ENCODE results near the gene FAM111B. TPM values are rescaled to one million over a fixed set of nuclear protein-coding genes. Genes with fewer than 3 reads are reported as not detected.

The FAM111B gene
- total and polyA plus RNA-seq, 2 of the 4 experiments (the other 2 are of a cell fraction) = 3.2 to 9.3 TPM

DNA sequence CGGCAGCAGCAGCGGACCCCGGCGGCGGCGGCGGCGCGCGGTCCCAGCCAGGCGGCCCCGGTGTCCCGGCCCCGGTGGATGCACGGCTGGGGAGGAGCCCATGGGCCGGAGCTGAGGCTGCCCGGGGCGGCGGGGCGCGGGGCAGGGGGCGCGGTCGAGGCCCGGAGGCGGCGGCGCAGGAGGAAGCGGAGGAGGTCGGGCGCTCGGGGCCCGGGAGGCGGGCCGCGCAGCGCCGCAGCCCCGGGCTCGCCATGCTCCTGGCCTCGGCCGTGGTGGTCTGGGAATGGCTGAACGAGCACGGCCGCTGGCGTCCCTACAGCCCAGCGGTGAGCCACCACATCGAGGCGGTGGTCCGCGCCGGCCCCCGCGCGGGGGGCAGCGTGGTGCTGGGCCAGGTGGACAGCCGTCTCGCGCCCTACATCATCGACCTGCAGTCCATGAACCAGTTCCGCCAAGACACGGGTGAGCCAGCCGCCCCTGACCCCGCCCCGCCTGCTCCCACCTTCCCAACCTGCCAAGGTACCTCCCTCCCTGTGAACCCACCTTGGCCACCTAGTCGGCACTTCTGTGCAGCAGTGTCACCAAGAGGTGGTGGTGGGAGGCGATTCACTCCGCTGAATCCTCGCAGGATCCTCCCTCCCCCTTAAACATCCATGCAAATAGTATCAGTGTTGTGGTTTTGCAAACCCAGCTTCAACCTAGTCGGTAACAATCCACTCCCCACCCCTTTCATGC is 65.5 kb downstream of the FAM111B start:
- H2BK15ac ChIP-seq (ENCODE audit: low read depth, low read length) = no peak overlapping the region; the same call in 2 of the 3 replicates
- peak overlapping the region; percentile 90 for H3K4me2 ChIP-seq (ENCODE audit: low read depth, low read length)
- WGBS, 2 experiments (ENCODE audit: extremely low coverage in 2 of 2, insufficient read length in 1 of 2) = 0% methylated on average over 22 of the region's 70 CpGs; no CpG with 5 or more reads in 1 of the 2 experiments
- H4K8ac ChIP-seq (ENCODE audit: low read depth in 2 of 2, low read length in 2 of 2) = peak overlapping the region; percentile 80; a peak in 2 of 4 replicates
- peak overlapping the region; percentile 66; the same call in 1 of the 2 replicates for H3K23ac ChIP-seq (ENCODE audit: low read depth, low read length)
- ChIA-PET CTCF (interaction anchor here (0.6 to 2.3 kb wide), 26 partner anchors 14 to 1743 kb away, joined by 3 to 25 read pairs (median 4); no protein-coding TSS in a partner anchor), POLR2A (ENCODE audit: unreplicated experiment) (interaction anchor here (0.9 kb wide), 1 partner anchor 32 kb away, joined by 3 read pairs; no protein-coding TSS in a partner anchor)
- H3K18ac ChIP-seq (ENCODE audit: low read depth, low read length) = peak overlapping the region; percentile 61
- ATAC-seq (ENCODE audit: low read depth) (peak; percentile 40), DNase-seq (no peak)
- peak overlapping the region; percentile 54 for H3K4me3 ChIP-seq (ENCODE audit: insufficient read depth, low read depth, low read length)
- H4K5ac ChIP-seq (ENCODE audit: low read depth, low read length) = peak overlapping the region; percentile 6; the same call in 1 of the 2 replicates
- H3K27ac ChIP-seq (ENCODE audit: insufficient read depth, low read length) = peak overlapping the region; percentile 61
- H2AFZ ChIP-seq (replicated peaks; ENCODE audit: low read length, poor library complexity) = peak overlapping the region; percentile 92
- H2AK9ac ChIP-seq (replicated peaks; ENCODE audit: low read depth, low read length, poor library complexity) = peak overlapping the region; percentile 85
- in situ Hi-C loops (cut with MboI; ENCODE audit: low sequenced_read_pairs) (no loop called here), intact Hi-C loops (cut with micrococcal nuclease) (loop anchor here (2.0 to 5.0 kb wide), 3 partner anchors 14 to 510 kb away; no protein-coding TSS in a partner anchor), dilution Hi-C loops (cut with HindIII; ENCODE audit: low sequenced_read_pairs, unreplicated experiment) (no loop called here)
- peak overlapping the region; percentile 86 for H3K14ac ChIP-seq (replicated peaks; ENCODE audit: low read depth, low read length)
- peaks cover 7% of the 10 kb centered on the region; the same call in 1 of the 2 replicates for H3K9me1 ChIP-seq (ENCODE audit: insufficient read depth, low read length)
- peak overlapping the region; percentile 86; the same call in 1 of the 2 replicates for H4K91ac ChIP-seq (ENCODE audit: insufficient read depth, low read depth, low read length)
- BruUV-seq (replicated peaks) = no TSS peak
- H3K36me3 ChIP-seq (ENCODE audit: control insufficient read depth, insufficient read depth, low read length) = 0 out of 2 replicates have a peak, but pooled peaks cover 2% of the 10 kb centered on the region
- H2BK5ac ChIP-seq (ENCODE audit: low read depth, low read length, poor library complexity, severe bottlenecking) = peak overlapping the region; percentile 48
- H3K9me3 ChIP-seq (ENCODE audit: control insufficient read depth, insufficient read depth, low read length) = no peaks in the 10 kb centered on the region
- no peak overlapping the region for H2BK20ac ChIP-seq (ENCODE audit: low read depth, low read length)
- peak overlapping the region; percentile 27; the same call in 1 of the 2 replicates for H2AK5ac ChIP-seq (ENCODE audit: low read depth, low read length)
- H3K9ac ChIP-seq (ENCODE audit: low read depth, low read length) = peak overlapping the region; percentile 68
- peaks cover 3% of the 10 kb centered on the region for H3K27me3 ChIP-seq (ENCODE audit: control insufficient read depth, insufficient read depth, low read length)
- peaks cover 0 to 16% of the 10 kb centered on the region in 2 experiments; a peak in 2 of 4 replicates for H3K79me1 ChIP-seq (ENCODE audit: low read depth in 1 of 2, low read length in 2 of 2)
- peaks cover 11% of the 10 kb centered on the region for H3K4me1 ChIP-seq (ENCODE audit: control insufficient read depth, insufficient read depth, low read length)
- peak overlapping the region; percentile 78 for H3K4ac ChIP-seq (ENCODE audit: low read depth, low read length)
- H2BK120ac ChIP-seq (ENCODE audit: low read depth, low read length) = peak overlapping the region; percentile 63; the same call in 1 of the 2 replicates
- H4K20me1 ChIP-seq (ENCODE audit: insufficient read depth, low read length) = peaks cover 5% of the 10 kb centered on the region; the same call in 1 of the 2 replicates
- H3K56ac ChIP-seq (ENCODE audit: extremely low read depth, insufficient read depth, low read length) = no peak overlapping the region
- TF ChIP-seq CHD1 (IDR thresholded peaks at IDR 0.05; ENCODE audit: low read depth, low read length) (no peak), FOS (IDR thresholded peaks at IDR 0.05; ENCODE audit: low read depth, low read length) (no peak), RAD21 (IDR thresholded peaks at IDR 0.05; ENCODE audit: low read length) (no peak), CEBPB (IDR thresholded peaks at IDR 0.05; ENCODE audit: low read depth, low read length) (no peak), MAZ (IDR thresholded peaks at IDR 0.05; ENCODE audit: borderline replicate concordance, low read depth, low read length) (no peak), MAFK (IDR thresholded peaks at IDR 0.05; ENCODE audit: low read depth, low read length) (no peak), RFX5 (IDR thresholded peaks at IDR 0.05; ENCODE audit: low read depth, low read length) (no peak), MXI1 (IDR thresholded peaks at IDR 0.05; ENCODE audit: borderline replicate concordance, low read depth, low read length) (no peak), SMC3 (IDR thresholded peaks at IDR 0.05; ENCODE audit: low read depth, low read length) (no peak), POLR2A (IDR thresholded peaks at IDR 0.05; ENCODE audit: low read depth, low read length) (no peak)
- TF ChIP-seq, protein P1, sequence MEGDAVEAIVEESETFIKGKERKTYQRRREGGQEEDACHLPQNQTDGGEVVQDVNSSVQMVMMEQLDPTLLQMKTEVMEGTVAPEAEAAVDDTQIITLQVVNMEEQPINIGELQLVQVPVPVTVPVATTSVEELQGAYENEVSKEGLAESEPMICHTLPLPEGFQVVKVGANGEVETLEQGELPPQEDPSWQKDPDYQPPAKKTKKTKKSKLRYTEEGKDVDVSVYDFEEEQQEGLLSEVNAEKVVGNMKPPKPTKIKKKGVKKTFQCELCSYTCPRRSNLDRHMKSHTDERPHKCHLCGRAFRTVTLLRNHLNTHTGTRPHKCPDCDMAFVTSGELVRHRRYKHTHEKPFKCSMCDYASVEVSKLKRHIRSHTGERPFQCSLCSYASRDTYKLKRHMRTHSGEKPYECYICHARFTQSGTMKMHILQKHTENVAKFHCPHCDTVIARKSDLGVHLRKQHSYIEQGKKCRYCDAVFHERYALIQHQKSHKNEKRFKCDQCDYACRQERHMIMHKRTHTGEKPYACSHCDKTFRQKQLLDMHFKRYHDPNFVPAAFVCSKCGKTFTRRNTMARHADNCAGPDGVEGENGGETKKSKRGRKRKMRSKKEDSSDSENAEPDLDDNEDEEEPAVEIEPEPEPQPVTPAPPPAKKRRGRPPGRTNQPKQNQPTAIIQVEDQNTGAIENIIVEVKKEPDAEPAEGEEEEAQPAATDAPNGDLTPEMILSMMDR (conservative IDR thresholded peaks at IDR 0.05; ENCODE audit: low read depth, low read length) = no peak
- TF ChIP-seq, protein P2, sequence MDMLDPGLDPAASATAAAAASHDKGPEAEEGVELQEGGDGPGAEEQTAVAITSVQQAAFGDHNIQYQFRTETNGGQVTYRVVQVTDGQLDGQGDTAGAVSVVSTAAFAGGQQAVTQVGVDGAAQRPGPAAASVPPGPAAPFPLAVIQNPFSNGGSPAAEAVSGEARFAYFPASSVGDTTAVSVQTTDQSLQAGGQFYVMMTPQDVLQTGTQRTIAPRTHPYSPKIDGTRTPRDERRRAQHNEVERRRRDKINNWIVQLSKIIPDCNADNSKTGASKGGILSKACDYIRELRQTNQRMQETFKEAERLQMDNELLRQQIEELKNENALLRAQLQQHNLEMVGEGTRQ (IDR thresholded peaks at IDR 0.05; ENCODE audit: low read depth, low read length) = no peak
- TF ChIP-seq, protein P3, sequence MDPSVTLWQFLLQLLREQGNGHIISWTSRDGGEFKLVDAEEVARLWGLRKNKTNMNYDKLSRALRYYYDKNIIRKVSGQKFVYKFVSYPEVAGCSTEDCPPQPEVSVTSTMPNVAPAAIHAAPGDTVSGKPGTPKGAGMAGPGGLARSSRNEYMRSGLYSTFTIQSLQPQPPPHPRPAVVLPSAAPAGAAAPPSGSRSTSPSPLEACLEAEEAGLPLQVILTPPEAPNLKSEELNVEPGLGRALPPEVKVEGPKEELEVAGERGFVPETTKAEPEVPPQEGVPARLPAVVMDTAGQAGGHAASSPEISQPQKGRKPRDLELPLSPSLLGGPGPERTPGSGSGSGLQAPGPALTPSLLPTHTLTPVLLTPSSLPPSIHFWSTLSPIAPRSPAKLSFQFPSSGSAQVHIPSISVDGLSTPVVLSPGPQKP (IDR thresholded peaks at IDR 0.05; ENCODE audit: borderline replicate concordance, low read depth, low read length) = no peak
